SH-SY5Y (cell line): ENCODE results near the gene COL15A1.

Experiments
- GATA2 ChIP-seq: IDR thresholded peaks from 2 replicates; pipeline ENCODE4 v1.6.1; 2011; ENCODE audit warnings: mild to moderate bottlenecking, low read depth, low read length
- GATA3 ChIP-seq: IDR thresholded peaks from 2 replicates; pipeline ENCODE4 v1.6.1; 2011; ENCODE audit warnings: low read depth, mild to moderate bottlenecking, low read length, moderate library complexity

The COL15A1 gene

DNA sequence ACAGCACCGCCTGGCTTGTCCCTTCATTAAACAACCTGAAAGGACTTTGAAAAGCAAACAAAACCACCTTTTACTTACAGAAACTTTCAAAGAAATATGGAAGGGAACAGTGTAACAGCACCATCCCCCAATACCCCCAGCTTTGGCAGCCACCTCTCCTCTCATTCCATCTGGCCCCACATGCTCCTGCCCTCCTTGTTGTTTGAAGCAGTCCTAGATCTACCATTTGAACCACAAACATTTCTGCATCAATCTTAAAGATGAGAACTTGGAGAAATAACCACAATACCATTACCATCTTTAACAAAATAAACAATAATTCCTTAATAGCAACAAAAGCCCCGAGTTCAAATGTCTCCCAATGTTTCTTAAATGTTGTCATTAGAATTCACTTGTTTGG is 17.8 kb upstream of the COL15A1 start:
- TF ChIP-seq GATA2, result no peak
- TF ChIP-seq GATA3, result no peak

DNA sequence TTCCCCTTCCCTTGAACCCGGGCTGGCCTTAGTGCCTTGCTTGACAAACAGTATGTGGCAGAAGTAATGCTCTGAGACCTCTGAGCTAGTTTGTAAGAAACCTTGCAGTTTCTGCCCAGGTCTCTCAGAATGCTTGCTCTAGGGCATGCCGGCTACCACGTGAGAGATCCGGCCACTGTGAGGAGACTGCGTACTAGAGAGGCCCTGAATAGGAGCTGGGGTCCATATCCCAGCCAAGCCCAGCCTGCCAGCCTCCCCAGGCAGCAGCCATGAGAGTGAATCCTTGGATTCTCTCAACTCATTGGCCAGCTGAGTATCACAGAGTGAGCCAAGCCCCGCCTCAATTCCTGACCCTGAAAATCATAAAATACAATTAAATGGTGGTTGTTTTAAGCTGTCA is 16.0 kb upstream of the COL15A1 start:
- TF ChIP-seq GATA2 (no peak), GATA3 (no peak)

DNA sequence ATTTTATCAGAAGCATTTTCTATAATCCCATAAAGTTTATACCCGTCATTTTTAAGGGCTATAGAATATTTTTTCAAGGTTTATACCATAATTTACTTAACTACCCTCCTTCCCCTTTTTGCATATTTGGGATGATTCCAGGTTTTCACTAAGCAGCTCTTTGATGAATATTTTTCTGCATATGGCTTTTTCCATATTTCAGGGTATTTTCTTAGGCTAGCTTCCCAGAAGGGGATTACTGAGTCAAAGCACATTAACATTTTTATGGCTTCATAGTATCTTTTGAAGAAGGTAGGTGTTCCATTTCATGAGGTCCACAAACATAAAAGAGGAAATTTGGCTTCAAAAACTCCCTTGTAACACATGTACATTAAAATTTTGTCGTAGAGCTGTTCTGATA is 14.6 kb upstream of the COL15A1 start:
- TF ChIP-seq GATA2, result no peak
- no peak for TF ChIP-seq GATA3

DNA sequence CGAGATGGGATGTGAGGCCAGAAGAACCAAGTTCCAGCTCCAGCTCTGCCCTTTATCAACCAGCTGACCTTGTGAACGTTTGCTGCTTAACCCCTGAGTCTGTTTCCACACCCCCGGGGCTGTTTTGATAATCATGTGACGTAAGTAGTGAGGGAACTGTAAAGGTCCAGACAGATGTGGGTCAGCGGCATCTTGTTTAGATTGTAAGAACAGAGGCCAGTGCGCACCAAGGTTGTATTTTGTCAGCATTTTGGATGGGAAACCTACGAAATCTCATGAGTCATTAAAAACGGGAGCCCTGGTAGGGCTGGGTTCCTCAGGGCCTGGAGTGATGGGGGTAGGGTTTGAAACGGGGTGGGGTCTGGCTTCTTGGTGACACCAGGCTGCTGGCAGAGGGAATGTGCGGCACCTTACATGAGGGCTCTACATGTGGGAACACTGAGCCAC is 13.8 kb upstream of the COL15A1 start:
- no peak for TF ChIP-seq GATA3
- TF ChIP-seq GATA2, result no peak

DNA sequence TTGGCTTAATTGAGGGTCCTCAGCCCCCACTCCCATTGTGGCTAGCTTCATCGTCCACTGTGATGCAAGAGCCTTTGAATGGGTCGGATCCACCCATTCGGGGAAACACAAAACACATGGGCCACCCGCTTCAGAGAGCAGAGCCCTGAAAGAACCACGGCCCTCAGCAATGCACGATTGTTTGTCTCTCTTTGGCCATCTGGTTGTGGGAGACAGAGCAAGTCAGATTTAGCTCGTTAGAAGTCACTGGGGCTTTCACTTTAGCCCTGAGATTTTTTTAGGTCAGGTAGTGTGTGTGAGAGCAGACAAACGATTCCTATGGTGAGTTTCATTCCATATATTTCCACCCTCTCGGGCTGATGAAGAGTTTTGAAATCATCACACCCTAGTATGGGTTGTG is 12.9 kb upstream of the COL15A1 start:
- no peak for TF ChIP-seq GATA2
- TF ChIP-seq GATA3, result no peak

DNA sequence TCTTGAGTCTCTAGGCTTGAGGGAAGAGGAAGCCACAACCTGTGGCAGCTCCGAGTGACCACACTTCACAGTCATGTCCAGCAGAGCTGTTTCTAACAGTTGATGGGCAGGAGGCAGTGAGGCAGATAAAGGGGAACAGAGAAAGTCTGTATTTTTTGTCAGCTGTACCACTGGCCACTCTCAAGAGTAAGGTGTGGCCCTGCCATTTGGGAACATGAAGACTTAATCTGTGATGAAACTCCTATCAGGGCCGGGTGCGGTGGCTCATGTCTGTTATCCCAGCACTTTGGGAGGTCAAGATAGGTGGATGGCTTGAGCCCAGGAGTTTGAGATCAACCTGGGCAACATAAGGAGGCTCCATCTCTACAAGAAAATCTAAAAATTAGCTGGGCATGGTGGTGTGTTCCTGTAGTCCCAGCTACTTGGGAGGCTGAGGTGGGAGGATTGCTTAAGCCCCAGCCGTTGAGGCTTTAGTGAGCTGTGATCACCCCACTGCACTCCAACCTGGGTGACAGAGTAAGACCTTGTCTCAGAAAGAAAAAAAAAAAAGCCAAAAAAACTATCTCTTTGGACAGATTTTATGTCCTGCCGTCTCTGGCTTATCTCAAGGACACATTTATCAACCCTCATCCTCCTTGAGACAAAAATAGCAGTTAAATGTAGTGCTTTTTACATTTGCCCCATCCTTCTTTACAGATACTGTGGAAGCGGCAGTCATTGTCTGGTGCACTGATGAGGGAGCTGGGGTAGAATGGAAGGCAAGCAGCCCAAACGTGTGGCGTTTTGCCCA is 11.9 kb upstream of the COL15A1 start:
- TF ChIP-seq GATA2 (no peak), GATA3 (no peak)

DNA sequence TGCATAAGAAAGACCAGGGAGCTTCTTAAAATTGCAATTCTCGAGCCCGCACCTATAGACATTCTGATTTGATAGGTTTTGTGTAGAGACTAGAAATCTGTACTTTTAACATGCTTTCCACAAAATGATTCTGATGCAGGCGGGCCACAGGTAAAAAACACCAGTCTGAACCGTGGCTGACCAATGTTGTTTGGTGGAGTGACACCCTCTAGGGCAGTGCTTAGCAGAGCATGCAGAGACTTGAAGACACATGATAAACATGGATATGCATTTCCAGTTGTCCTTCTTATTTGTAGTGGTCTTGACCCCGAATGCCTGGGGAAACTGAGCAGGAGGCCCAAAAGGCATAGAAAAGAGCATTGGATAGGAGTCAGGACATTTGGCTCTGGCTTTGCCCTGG is 10.5 kb upstream of the COL15A1 start:
- TF ChIP-seq GATA3, result no peak

DNA sequence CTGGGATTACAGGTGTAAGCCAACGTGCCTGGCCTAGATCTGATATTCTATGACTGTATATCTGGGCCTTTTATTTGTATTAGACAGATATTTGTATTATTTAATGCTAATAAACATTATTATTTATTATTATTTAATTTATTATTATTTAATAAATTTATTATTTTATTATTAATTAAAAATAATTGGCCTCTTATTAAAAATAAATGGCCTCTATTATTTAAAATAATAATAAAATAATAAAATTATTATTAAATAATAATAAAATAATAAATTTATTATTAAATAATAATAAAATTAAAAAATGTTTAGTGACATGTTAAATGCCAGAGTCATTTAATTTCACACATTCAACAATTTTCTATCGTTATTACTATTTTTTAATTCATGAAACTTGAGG is 9.8 kb upstream of the COL15A1 start:
- TF ChIP-seq GATA2, result no peak
- TF ChIP-seq GATA3, result no peak

DNA sequence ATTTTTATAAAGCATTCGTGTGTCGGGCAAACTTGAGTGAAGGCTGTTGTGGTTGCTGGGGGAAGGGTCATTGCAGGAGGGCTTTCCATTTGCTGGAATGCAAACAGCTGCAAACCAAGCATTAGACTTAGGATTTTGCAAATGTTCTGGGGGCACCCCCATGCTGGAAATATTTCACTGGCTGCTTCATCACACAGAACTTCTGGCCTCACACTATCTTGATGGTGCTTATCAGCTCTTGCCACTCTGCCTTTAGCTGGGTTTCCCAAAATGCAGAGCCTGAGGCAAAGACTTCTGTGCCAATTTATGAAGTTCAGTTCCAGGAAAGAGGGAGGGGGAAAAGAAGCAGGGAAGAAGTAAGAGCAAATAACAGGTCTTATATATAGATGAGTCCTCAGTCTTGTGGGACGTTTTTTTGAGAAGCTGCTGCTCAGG is 8.6 kb upstream of the COL15A1 start:
- no peak for TF ChIP-seq GATA2
- no peak for TF ChIP-seq GATA3

DNA sequence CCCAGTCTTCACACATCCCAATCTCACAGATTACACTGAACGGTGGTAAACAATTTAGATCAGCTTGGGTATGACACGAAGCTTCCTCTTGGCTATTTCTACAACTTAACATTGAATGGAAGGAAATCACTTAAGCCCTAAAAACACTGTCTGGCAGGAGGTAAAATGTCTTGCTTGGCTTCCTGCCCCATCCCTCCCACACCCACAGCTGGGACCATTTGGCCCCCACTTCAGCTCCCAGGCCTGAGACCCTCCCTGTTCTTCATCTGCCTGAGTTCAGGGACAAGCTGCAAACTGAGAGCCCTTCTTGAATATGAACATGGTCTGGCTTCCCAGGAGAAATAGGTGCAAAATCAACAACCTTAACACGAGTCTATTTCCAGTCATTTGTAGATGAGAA is 3.4 kb upstream of the COL15A1 start:
- TF ChIP-seq GATA3 (no peak), GATA2 (no peak)

DNA sequence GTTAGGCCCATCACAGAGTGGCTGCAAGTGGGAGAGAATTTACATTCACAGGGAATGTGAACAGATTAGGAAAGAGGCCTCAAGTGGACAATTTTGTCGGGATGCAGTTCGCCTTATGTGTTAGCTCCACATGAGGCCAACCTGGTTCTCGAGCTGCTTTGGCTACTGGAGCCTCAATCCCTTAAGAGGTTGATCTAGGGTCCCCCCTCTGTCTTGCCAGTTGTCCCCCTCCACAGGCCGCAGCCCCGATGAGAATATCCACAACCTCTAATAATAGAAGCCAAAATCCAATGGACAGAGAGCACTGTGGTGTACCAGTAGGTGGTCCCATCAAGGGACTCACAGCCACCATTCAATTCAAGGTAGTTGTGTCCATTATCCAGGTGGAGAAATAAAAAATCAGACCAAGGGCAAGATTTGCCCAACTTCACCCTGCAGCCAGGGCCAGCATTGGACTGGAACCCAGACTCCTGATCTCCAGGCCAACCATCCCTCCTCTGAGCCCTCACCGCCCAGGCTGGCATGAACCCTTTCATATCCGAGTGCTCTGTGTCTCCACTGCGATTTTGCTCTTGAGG is 1.7 kb upstream of the COL15A1 start:
- TF ChIP-seq GATA3 (no peak), GATA2 (no peak)

DNA sequence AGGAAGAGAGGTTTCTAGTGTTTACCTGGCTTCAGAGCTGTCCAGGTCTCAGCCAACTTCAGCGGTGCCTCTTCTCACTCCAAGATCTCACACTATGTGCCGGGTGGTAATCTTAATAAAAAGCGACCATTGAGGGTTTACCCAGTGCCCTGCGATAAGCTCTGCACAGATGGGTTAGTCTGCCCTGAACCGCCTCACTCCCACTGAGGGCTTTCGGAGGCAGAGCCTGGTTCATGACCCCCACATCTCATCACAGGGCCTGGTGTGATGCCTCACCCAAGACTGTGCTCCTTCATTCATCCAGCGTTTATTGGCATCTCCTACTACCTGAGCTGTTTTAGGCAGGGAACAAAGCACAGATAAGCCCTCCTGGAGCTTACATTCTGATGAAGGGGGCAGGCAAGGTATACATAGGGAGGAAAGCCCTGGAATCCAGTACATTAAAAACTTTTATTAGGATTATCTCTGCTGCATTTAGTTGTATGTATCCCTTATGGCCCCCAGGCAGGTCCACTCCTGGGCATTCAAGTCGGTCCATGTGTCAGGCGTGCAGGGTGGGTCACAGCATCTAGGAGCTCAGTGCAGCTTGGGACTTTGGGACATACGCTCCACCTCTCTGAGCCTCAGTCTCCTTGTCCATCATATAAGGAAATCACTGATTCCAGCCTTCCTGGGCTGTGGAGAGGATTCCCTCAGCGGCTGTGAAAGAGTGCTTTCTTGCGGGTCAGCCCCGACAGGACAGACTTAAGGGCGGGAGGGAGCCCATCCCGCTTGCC is 613 bp upstream of the COL15A1 start:
- no peak for TF ChIP-seq GATA3
- TF ChIP-seq GATA2, result no peak

DNA sequence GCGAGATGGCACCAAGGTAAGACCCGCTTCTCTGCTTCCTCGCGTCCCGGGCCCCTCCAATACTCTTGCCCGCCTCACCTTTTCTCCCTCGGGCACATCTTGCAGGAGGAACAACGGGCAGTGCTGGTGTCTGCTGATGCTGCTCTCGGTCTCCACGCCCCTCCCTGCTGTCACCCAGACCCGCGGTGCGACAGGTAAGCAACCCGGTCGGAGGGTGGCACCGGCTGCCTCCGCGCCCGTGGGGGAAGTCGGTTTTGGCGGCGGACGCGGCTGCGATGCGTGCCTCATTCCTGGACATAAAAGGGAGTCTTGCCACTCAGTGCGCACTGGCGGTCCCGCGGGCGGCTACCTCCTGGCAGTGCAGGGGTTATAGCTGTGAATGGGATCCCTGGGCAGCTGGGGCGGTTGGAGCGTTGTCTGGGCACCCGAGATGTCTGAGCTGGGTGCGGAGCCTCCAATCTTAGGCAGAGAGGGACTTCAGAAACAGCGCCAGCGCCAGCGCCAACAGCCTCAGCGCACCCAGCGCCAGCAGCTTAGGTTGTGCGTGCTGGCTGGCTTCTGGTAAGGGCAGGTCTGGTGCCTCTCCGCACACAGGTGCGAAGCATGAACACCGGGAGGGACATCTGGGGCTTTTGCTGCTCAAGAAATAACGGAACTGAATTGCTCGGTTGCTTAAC is 488 bp downstream of the COL15A1 start:
- TF ChIP-seq GATA2 (no peak), GATA3 (no peak)

DNA sequence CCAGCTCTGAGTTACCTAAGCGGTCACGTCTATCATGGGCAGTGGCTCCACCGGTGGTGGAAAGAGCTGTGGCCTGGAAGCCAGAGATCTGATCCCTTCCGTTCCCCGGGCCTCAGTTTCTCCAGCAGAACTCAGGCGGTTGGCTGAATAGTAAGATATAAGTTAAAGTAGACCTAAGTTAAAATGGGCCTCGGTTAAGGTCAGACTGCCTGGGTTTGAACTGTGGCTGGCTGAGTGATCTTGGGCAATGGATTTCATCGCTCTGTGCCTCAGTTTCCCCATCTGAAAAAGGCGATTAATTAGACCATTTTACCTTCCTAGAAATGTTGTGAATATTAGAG is 997 bp downstream of the COL15A1 start:
- no peak for TF ChIP-seq GATA2
- TF ChIP-seq GATA3, result no peak
